HepG2 (cell line): Measurements from ENCODE around the gene CLDN14. TPM values are rescaled to one million over a fixed set of nuclear protein-coding genes. Genes with fewer than 3 reads are reported as not detected.

Experiments used
- ATAC-seq: fragments of 200-7000 bp; cut with Tn5 transposase; 3 replicates; pipeline ENCODE4 v1.9.1; 2020; ENCODE audit warnings: mild to moderate bottlenecking, moderate library complexity
- BruUV-seq: library from RNA; stranded (reverse); fragments of 400-500 nt; replicated peaks from 2 replicates; lab custom pipeline; 2021; lab: Mats Ljungman, UMichigan
- CTCF ChIA-PET: fragments of 300-600 bp; formaldehyde crosslinking; extraction: SDS; loops from one replicate; lab custom pipeline; 2021; ENCODE audit warnings: low total read pairs, inconsistent platforms, low intra/inter-chr PET ratio; lab: Yijun Ruan, JAX
- POLR2A ChIA-PET: fragments of 350-600 bp; sonication (Branson Sonifier 250); formaldehyde crosslinking; loops from one replicate; lab custom pipeline; 2020; ENCODE audit warnings: antibody characterized with exemption, inconsistent platforms; lab: Yijun Ruan, JAX
- DNase-seq: peaks from one replicate; pipeline ENCODE4 v3.0.0-alpha.2; 2015; ENCODE audit warnings: low spot score
- FAIRE-seq: peaks from 3 replicates; lab custom pipeline; 2011; peaks lifted over from hg19 to GRCh38; lab: Jason Lieb, UNC
- H2AFZ ChIP-seq: one replicate; pipeline ENCODE4 v1.6.1; 2011; ENCODE audit warnings: low read length, inconsistent platforms
- H3K27ac ChIP-seq: fragments of 300-600 bp; 3 replicates; pipeline ENCODE4 v1.8.0; 2011; ENCODE audit warnings: mixed run types, mild to moderate bottlenecking, mixed read lengths, low read length, inconsistent platforms; ENCODE audit not compliant: insufficient read depth; ENCODE audit errors: extremely low read length
- H3K27me3 ChIP-seq, 2 experiments: fragments of 200-600 bp in 1 of 2; 2 replicates in 1 of 2; 3 replicates in 1 of 2; pipeline versions ENCODE4 v1.6.0 to v1.8.0; 2011; ENCODE audit warnings: low read length in 2 of 2, mild to moderate bottlenecking in 2 of 2, moderate library complexity in 2 of 2, inconsistent platforms in 1 of 2; ENCODE audit not compliant: insufficient read depth in 2 of 2, control insufficient read depth in 1 of 2
- H3K36me3 ChIP-seq, 2 experiments: fragments of 200-600 bp in 1 of 2; replicated peaks in 1 of 2; 2 replicates in 1 of 2; 3 replicates in 1 of 2; pipeline versions ENCODE4 v1.5.1 to v1.8.0; 2011; ENCODE audit warnings: low read length in 2 of 2, inconsistent platforms in 1 of 2; ENCODE audit not compliant: insufficient read depth in 2 of 2, control insufficient read depth in 1 of 2
- H3K4me1 ChIP-seq: 2 replicates; pipeline ENCODE4 v1.5.1; 2012; ENCODE audit warnings: low read length, inconsistent platforms; ENCODE audit not compliant: insufficient read depth
- H3K4me2 ChIP-seq: 2 replicates; pipeline ENCODE4 v1.6.0; 2011; ENCODE audit warnings: low read depth, low read length, inconsistent platforms
- H3K4me3 ChIP-seq, 3 experiments: fragments of 200-600 bp in 1 of 3; sonication (generic), shearing (Covaris generic) in 1 of 3; replicated peaks in 1 of 3; 2 replicates each; pipeline ENCODE4 v1.5.1; 2011 to 2016; ENCODE audit warnings: low read length in 3 of 3, inconsistent platforms in 2 of 3, low read depth in 2 of 3, mild to moderate bottlenecking in 2 of 3, control low read depth in 1 of 3, mixed read lengths in 1 of 3; ENCODE audit not compliant: insufficient read depth in 1 of 3
- H3K79me2 ChIP-seq: one replicate; pipeline ENCODE4 v1.6.1; 2011; ENCODE audit warnings: low read length, inconsistent platforms; ENCODE audit not compliant: insufficient read depth
- H3K9ac ChIP-seq: 2 replicates; pipeline ENCODE4 v1.6.0; 2011; ENCODE audit warnings: mild to moderate bottlenecking, low read depth, low read length, inconsistent platforms; ENCODE audit not compliant: insufficient read depth
- H3K9me3 ChIP-seq: 2 replicates; pipeline ENCODE4 v1.5.1; 2012; ENCODE audit warnings: mild to moderate bottlenecking, low read length
- H4K20me1 ChIP-seq: 2 replicates; pipeline ENCODE4 v1.6.0; 2011; ENCODE audit warnings: inconsistent platforms, mild to moderate bottlenecking, low read length, moderate library complexity; ENCODE audit not compliant: insufficient read depth
- FOSL1 ChIP-seq: sonication (generic); formaldehyde crosslinking; IDR thresholded peaks from 2 replicates; pipeline ENCODE4 v1.9.0; 2021; ENCODE audit warnings: missing genetic modification reagents, borderline replicate concordance
- HNF4G ChIP-seq, 2 experiments: sonication (generic) in 1 of 2; formaldehyde crosslinking in 1 of 2; IDR thresholded peaks; 2 replicates each; pipeline versions ENCODE4 v1.4.0 to v1.6.1; 2011 to 2020; ENCODE audit warnings: borderline replicate concordance in 2 of 2, low read depth in 2 of 2, mild to moderate bottlenecking in 2 of 2, low read length in 1 of 2, missing genetic modification reagents in 1 of 2, moderate library complexity in 1 of 2
- HNRNPH1 ChIP-seq: fragments of 200-400 bp; formaldehyde crosslinking; optimal IDR thresholded peaks from 2 replicates; pipeline ENCODE3; 2017; ENCODE audit warnings: mild to moderate bottlenecking, low read depth, low read length
- MYC ChIP-seq: sonication (generic); formaldehyde crosslinking; IDR thresholded peaks from 2 replicates; pipeline ENCODE4 v1.9.0; 2021; ENCODE audit warnings: missing genetic modification reagents, borderline replicate concordance
- NCOA2 ChIP-seq: sonication (generic); formaldehyde crosslinking; IDR thresholded peaks from 2 replicates; pipeline ENCODE4 v1.8.0; 2022; ENCODE audit warnings: inconsistent platforms
- SKI ChIP-seq: fragments of 450-650 bp; IDR thresholded peaks from one replicate; pipeline ENCODE4 v1.6.1; 2018; ENCODE audit warnings: mild to moderate bottlenecking; ENCODE audit not compliant: partially characterized antibody
- TBP ChIP-seq: sonication (generic); formaldehyde crosslinking; IDR thresholded peaks from 2 replicates; pipeline ENCODE4 v1.5.0; 2020; ENCODE audit warnings: missing genetic modification reagents
- TEAD3 ChIP-seq: optimal IDR thresholded peaks from 2 replicates; pipeline ENCODE3; 2016; ENCODE audit warnings: borderline replicate concordance
- ZNF101 ChIP-seq: sonication (generic); formaldehyde crosslinking; IDR thresholded peaks from 2 replicates; pipeline ENCODE4 v1.4.0; 2020; ENCODE audit warnings: mild to moderate bottlenecking, low read depth, missing genetic modification reagents, borderline replicate concordance
- ZNF17 ChIP-seq: sonication (generic); formaldehyde crosslinking; IDR thresholded peaks from 2 replicates; pipeline ENCODE4 v1.5.0; 2020; ENCODE audit warnings: mild to moderate bottlenecking, missing genetic modification reagents
- ZNF274 ChIP-seq: sonication (generic); formaldehyde crosslinking; IDR thresholded peaks from 2 replicates; pipeline ENCODE4 v1.5.1; 2020; ENCODE audit warnings: mild to moderate bottlenecking, missing genetic modification reagents
- ZNF468 ChIP-seq: sonication (generic); formaldehyde crosslinking; IDR thresholded peaks from 2 replicates; pipeline ENCODE4 v1.8.0; 2022; ENCODE audit warnings: mild to moderate bottlenecking, moderate library complexity, missing genetic modification reagents
- ZNF780A ChIP-seq: sonication (generic); formaldehyde crosslinking; IDR thresholded peaks from 2 replicates; pipeline ENCODE4 v1.8.0; 2022; ENCODE audit warnings: mild to moderate bottlenecking, missing genetic modification reagents, moderate library complexity
- WGBS: methylation state at CpG from one replicate; pipeline ENCODE4 v1.1.6; 2017; ENCODE audit warnings: low lambda C conversion rate; 5-methylcytosine and 5-hydroxymethylcytosine counted together
- in situ Hi-C: cut with HindIII; loops from 2 replicates; pipeline ENCODE4 v1.10.0; 2017; ENCODE audit warnings: low pct_unique_long_range_greater_than_20kb; ENCODE audit not compliant: extremely low pct_ligation_motif_present
- intact Hi-C: fragments of 100-400 bp; cut with micrococcal nuclease; formaldehyde crosslinking; loops from one replicate; pipeline ENCODE4 v1.10.0; 2022; ENCODE audit not compliant: unreplicated experiment
- polyA plus RNA-seq, 8 experiments: library from polyadenylated mRNA; depleted of rRNA in 3 of 8; stranded (reverse) in 7 of 8; unstranded in 1 of 8; fragments of >200 nt; fragmentation: Illumina TruSeq in 4 of 8; extraction: Trizol in 4 of 8; gene quantifications; 2 replicates each; pipeline versions ENCODE4 v1.2.1 to v1.2.3, GENCODE V29; 2011 to 2016; ENCODE audit warnings: low read depth in 4 of 8, missing spikeins in 1 of 8, mixed read lengths in 1 of 8; ENCODE audit not compliant: insufficient read depth in 1 of 8
- total RNA-seq, 5 experiments: library from RNA; depleted of rRNA; stranded (reverse); fragments of >200 nt; fragmentation: Illumina TruSeq; extraction: Trizol; gene quantifications; 2 replicates each; pipeline ENCODE4 v1.2.3, GENCODE V29; 2016; ENCODE audit warnings: low read depth in 1 of 5
- TF ChIP-seq, protein P1 (sequence below): sonication (generic); formaldehyde crosslinking; conservative IDR thresholded peaks from 2 replicates; pipeline ENCODE4 v1.8.0; 2022; ENCODE audit warnings: missing genetic modification reagents

CLDN14 gene
- total and polyA plus RNA-seq, 2 of the 13 experiments (the other 11 are each of a cell fraction or from before 2014, with no cell fraction given): 1.1 to 1.4 TPM

DNA sequence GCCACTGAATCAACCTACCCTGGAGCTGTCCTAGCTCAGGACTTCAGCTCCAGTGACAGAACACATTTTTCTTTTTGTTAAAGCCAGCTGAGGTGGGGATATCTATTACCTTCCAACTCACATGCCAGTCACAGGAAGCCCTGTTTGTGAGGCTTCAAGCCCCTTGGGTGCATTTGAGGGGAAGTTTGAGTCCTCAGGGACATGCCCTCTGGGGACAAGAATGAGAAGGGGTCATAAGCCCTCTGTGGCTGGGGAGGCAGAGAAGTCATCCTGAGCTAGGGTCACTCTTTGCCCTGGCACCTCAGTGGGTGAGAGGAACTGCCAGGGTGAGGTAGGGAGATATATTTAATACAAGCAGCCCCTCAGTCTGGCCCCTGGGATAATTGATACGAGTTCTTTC is 33.5 kb upstream of the CLDN14 start:
- FAIRE-seq (no peak), DNase-seq (no peak), ATAC-seq (no peak)
- H3K36me3 ChIP-seq: no peaks in the 10 kb centered on the region
- ChIA-PET POLR2A (no interaction called here), CTCF (no interaction called here)
- H3K4me2 ChIP-seq: no peak overlapping the region
- 0% methylated on average over 1 of the region's 1 CpG for WGBS
- no peak overlapping the region for H2AFZ ChIP-seq
- H3K27ac ChIP-seq: no peak overlapping the region
- peaks cover 10% of the 10 kb centered on the region for H3K4me1 ChIP-seq
- intact Hi-C loops (no loop called here), in situ Hi-C loops (no loop called here)
- H4K20me1 ChIP-seq: no peaks in the 10 kb centered on the region
- peaks cover 0 to 17% of the 10 kb centered on the region in 2 experiments; a peak in 2 of 5 replicates for H3K27me3 ChIP-seq
- H3K79me2 ChIP-seq: no peaks in the 10 kb centered on the region
- no TSS peak for BruUV-seq
- H3K9ac ChIP-seq: no peak overlapping the region
- no peaks in the 10 kb centered on the region for H3K9me3 ChIP-seq
- no peak overlapping the region for H3K4me3 ChIP-seq
- TF ChIP-seq NCOA2 (CRISPR knock-in tag): no peak
- no peak for TF ChIP-seq TBP (CRISPR knock-in tag)
- no peak for TF ChIP-seq ZNF101
- TF ChIP-seq TEAD3 (CRISPR knock-in tag): no peak
- no peak for TF ChIP-seq HNRNPH1
- no peak for TF ChIP-seq MYC (CRISPR knock-in tag)
- TF ChIP-seq ZNF468: no peak
- no peak for TF ChIP-seq HNF4G (IDR thresholded peaks at IDR 0.05; ENCODE audit: borderline replicate concordance, low read depth, low read length)
- no peak for TF ChIP-seq HNF4G (CRISPR knock-in tag; IDR thresholded peaks at IDR 0.05; ENCODE audit: borderline replicate concordance, low read depth)
- no peak for TF ChIP-seq ZNF780A
- TF ChIP-seq FOSL1 (CRISPR knock-in tag): no peak
- TF ChIP-seq ZNF17 (CRISPR knock-in tag): no peak

DNA sequence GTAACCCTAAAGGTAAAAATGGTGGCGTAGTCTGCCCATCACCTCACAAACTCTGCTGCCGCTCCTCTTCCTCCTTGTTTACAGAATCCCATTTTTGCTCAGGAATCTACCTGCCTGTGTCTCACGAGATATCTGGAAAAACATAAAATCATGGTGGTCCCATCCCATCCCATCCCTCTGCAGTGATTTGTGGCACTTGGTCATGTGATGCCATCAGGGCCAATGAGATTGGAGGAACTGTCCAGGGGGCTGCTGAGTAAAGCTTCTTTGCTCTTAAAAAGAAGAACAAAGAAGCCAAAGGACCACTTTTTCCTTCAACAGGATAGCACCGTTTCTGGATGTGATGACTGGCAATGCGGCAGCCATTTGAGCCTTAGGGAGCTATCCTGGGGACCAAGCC is 33.0 kb upstream of the CLDN14 start:
- TF ChIP-seq, protein P1, sequence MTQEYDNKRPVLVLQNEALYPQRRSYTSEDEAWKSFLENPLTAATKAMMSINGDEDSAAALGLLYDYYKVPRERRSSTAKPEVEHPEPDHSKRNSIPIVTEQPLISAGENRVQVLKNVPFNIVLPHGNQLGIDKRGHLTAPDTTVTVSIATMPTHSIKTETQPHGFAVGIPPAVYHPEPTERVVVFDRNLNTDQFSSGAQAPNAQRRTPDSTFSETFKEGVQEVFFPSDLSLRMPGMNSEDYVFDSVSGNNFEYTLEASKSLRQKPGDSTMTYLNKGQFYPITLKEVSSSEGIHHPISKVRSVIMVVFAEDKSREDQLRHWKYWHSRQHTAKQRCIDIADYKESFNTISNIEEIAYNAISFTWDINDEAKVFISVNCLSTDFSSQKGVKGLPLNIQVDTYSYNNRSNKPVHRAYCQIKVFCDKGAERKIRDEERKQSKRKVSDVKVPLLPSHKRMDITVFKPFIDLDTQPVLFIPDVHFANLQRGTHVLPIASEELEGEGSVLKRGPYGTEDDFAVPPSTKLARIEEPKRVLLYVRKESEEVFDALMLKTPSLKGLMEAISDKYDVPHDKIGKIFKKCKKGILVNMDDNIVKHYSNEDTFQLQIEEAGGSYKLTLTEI (CRISPR knock-in tag): no peak
- no peak for TF ChIP-seq ZNF274 (CRISPR knock-in tag)
- no peak for TF ChIP-seq SKI
- intact Hi-C loops (no loop called here), in situ Hi-C loops (no loop called here)
- 28% methylated on average over 5 of the region's 5 CpGs for WGBS
- H3K9ac ChIP-seq: no peak overlapping the region
- H2AFZ ChIP-seq: no peak overlapping the region
- no peak overlapping the region for H3K4me3 ChIP-seq
- no peaks in the 10 kb centered on the region for H3K9me3 ChIP-seq
- DNase-seq (no peak), ATAC-seq (no peak), FAIRE-seq (no peak)
- peaks cover 13% of the 10 kb centered on the region for H3K4me1 ChIP-seq
- peaks cover 0 to 22% of the 10 kb centered on the region in 2 experiments; a peak in 2 of 5 replicates for H3K27me3 ChIP-seq
- no peaks in the 10 kb centered on the region for H3K79me2 ChIP-seq
- ChIA-PET POLR2A (no interaction called here), CTCF (no interaction called here)
- H3K27ac ChIP-seq: no peak overlapping the region
- no peaks in the 10 kb centered on the region for H4K20me1 ChIP-seq
- H3K4me2 ChIP-seq: no peak overlapping the region
- no TSS peak for BruUV-seq
- no peaks in the 10 kb centered on the region for H3K36me3 ChIP-seq
